GM19455 (cell line): ENCODE measurements around the gene PCBP3.
"Not testable (repeated sequence)": the region's sequence is repeated elsewhere in the genome, so short reads cannot be mapped to it uniquely, and the experiment has no call there.

Experiments
- ATAC-seq: cut with Tn5 transposase; IDR thresholded peaks from one replicate; pipeline ENCODE4 v1.9.1; 2021; ENCODE audit not compliant: unreplicated experiment

PCBP3 gene

DNA sequence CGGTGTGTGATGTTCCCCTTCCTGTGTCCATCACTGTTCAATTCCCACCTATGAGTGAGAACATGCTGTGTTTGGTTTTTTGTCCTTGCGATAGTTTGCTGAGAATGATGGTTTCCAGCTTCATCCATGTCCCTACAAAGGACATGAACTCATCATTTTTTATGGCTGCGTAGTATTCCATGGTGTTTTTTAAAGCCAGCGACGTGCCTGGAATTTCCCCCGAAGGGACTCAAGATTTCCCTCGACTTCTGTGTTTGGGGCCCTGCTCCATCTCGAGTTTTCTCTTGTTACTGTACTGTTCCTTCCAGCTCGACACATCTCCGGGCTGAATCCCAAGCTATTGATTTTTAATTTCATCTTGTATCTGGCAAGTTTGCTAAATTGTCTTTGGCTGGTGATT, 309.0 kb downstream of the PCBP3 start:
- ATAC-seq: not testable (repeated sequence)

DNA sequence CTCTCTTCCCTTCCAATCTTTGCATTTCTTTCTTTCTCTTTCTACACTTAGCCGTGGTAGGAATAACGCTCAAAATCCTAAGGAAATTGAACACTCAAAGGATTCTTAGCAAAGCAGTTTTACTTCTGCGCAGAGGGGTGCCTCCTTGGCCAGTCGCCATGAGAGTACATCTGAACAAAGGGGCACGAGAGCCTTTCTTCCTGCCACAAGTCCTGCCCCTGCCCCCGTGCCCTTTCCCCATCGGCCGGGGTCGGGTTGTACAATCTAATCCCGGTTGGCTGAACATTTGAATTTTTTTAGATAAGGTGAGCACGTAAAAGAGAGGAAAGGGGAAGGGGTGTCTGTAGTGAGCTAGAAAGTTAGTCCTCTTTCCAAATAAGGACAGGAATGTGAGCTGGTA, 309.4 kb downstream of the PCBP3 start:
- no peak for ATAC-seq

DNA sequence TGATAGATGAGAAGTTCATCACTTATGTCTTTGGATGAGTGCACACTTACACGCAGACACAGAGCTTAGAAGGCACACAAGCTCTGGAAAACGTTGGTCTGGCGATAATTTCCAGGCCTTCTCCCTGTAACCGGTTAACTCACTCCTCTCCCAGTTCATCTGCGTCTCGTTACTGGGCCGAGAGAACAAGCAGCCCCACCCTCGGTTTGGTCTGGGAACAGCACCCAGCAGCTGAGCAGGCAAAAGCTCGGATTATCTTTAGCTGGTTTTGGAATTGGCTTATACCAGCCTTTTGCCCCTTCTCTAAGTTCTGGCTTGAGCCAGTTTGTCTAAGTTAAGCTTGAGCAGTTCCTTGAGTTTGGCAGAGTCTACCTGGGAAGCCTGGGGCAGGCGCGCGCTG, 310.7 kb downstream of the PCBP3 start:
- ATAC-seq: no peak

- no peak for ATAC-seq
These were observed 311.4 kb downstream of the PCBP3 start for GRCh38 chr21:45954921-45955320.

DNA sequence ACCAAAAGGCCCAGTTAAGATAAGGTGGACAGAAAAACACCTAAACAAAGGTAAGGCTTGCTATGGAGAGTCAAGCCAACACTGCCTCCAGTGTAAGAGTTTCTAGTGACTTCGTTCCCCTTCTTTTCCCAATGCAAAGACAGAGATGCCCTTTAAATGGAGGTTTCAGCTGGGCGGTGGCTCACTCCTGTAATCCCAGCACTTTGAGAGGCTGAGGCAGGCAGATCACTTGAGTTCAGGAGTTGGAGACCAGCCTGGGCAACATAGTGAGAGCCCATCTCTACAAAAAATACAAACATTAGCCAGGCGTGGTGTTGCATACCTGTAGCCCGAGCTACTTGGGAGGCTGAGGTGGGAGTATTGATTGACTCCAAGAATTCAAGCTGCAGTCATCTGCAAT, 314.0 kb downstream of the PCBP3 start:
- ATAC-seq: no peak

- no peak for ATAC-seq
These were observed 314.6 kb downstream of the PCBP3 start for GRCh38 chr21:45957981-45958600.

DNA sequence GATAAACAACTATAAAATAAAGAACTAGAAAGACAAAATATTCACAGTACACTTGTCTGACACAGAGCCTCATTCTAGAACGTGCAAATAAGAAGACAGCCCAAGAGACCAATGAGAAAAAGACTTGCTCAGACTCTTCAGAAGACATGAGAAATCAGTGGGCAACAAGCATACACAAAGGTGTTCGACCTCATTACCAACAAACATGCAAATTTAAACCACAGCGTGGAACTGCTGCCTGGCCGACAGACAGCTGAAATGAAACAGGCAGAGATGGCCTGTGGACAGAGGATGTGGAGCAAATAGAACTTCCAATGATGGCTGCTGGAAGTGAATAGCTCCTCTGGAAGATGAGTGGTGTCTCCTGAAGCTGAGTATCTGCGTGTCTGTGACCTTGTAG, 315.7 kb downstream of the PCBP3 start:
- no peak for ATAC-seq

DNA sequence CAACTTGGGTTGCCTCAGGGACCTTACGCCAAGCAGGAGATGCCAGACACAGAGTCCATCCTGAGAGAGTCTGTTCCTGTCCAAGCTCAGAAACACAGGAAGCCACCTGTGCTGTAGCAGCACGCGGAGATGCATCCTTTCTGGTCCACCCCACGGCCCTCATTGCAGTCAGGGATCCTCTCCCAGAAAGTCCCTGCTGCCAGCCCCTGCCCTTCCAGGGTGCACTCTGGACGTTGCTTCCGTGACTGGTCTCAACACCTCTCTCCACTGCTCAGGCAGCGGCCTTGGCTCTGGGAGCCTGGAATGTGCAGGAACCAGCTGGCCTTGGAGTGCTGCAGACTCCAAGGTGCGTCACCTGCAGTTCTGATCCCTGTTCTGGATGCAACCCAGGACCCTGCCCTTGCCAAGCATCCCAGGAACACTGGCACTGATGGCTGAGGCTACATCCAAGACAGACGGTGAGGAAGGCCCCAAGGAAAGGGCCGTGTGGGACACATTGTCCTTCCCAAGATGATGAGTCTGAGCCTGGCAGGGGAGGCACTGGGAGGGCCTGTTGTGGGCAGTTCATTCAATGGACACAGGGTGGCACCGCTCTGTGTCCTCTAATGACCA, 316.4 kb downstream of the PCBP3 start:
- no peak for ATAC-seq

GRCh38 chr21:45961408-45961807, 317.9 kb downstream of the PCBP3 start:
- not testable (repeated sequence) for ATAC-seq

DNA sequence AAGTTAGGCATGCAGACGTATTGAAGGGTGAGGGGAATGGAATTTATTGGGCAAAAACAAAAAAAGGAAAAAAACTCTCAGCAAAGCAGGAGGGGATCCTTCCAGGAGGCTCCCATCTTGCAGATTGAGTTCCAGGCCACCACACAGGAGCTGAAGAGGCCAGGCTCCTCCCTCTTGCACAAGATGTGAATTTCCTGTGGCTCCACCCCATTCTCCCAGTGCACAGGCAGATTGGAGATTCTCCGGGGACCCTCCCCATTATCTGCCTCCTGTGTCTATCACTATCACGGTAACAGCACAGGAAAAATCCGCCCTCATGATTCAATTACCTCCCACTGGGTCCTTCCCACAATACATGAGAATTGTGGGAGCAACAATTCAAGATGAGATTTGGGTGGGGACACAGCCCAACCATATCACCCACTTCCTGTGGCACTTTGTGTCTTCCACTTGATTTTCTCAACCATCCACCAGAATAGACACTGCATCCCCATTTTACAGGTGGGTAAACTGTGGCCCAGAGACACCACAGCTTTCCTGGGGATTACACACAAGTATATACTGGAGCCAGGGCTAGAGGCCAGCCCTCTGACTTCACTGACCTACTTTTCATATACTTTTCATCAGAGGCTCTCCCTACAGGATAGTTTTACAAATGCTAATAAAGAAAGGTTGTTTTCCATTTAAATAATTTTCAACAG, 319.2 kb downstream of the PCBP3 start:
- ATAC-seq: no peak

DNA sequence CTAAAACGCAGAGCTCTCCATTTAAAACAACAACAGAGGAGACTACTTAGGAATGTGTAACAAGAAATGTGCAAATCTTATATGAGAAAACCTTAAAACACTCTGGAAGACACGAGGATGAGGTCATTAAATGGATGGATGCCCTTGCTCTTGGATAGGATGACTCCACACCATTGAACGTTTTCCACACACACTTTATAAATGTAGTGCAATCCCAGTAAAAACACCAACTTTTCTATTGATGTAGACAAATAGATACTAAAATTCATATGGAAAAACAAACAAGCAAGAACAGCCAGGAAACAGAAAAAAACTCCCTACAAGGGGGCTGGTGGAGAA, 319.7 kb downstream of the PCBP3 start:
- no peak for ATAC-seq

GRCh38 chr21:45964649-45965048, 321.1 kb downstream of the PCBP3 start:
- ATAC-seq: no peak

- no peak for ATAC-seq
These were observed 321.7 kb downstream of the PCBP3 start for GRCh38 chr21:45965084-45965809.

GRCh38 chr21:45966791-45967394, 323.4 kb downstream of the PCBP3 start:
- no peak for ATAC-seq

DNA sequence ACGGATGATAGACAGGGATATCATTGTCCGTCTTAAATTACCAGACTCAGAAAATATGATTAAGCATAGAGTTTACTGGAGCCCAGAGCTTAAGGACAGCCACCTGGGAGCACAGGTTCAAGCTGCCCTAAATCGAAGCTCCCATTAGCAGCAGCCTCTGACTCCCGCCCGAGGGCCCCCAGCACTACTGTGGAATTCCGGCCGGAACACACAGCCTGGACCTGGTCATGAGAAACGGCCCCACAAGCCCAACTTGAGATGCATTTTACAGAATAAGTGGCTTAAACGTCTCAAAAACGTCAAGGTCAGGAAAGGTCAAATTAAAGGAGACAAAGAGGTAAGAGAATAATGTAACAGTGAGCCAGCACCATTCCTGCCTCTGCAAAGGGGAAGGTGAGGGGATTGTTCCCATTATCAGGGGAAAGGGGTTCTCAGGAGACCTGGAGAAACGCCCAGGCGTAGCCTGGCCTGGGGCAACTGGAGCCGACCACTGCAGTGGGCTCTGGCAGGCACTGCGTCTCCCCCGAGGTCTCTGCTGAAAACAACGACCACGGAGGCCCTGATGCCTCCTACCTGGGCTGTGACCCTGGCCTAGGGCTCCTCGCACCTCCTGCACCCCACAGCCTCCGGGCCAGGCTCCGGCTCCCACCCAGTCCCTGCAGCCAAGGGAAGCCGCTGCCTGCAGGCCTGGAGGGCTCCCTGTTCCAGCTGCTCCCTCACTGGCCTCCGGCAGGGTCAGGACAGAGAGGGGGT, 326.6 kb downstream of the PCBP3 start:
- no peak for ATAC-seq

GRCh38 chr21:45970674-45971615, 327.4 kb downstream of the PCBP3 start:
- ATAC-seq: no peak

- no peak for ATAC-seq
These were observed 328.3 kb downstream of the PCBP3 start for GRCh38 chr21:45971616-45972352.

GRCh38 chr21:45972353-45972715, 328.8 kb downstream of the PCBP3 start:
- no peak for ATAC-seq
